NCI-H748 treated with DMSO at 0.1 percent for 48 hours (cell line): ENCODE data around the gene ANAPC1.
"Not testable (repeated sequence)": the region's sequence is repeated elsewhere in the genome, so short reads cannot be mapped to it uniquely, and the experiment has no call there.

Source experiments
- DNase-seq: peaks from one replicate; lab custom pipeline; 2025; lab: John Stamatoyannopoulos, UW

The ANAPC1 gene

GRCh38 chr2:111782195-111782594 is 101.8 kb downstream of the ANAPC1 start:
- DNase-seq, result not testable (repeated sequence)

- DNase-seq, result not testable (repeated sequence)
Observed at GRCh38 chr2:111781443-111782094, 102.4 kb downstream of the ANAPC1 start.

GRCh38 chr2:111777155-111777554 is 106.8 kb downstream of the ANAPC1 start:
- DNase-seq, result not testable (repeated sequence)

- not testable (repeated sequence) for DNase-seq
Observed at GRCh38 chr2:111776296-111776695, 107.7 kb downstream of the ANAPC1 start.

- DNase-seq, result not testable (repeated sequence)
Observed at GRCh38 chr2:111772180-111772579, 111.8 kb downstream of the ANAPC1 start.

GRCh38 chr2:111770916-111771658 is 112.9 kb downstream of the ANAPC1 start:
- DNase-seq, result not testable (repeated sequence)

GRCh38 chr2:111768266-111769190 is 115.5 kb downstream of the ANAPC1 start:
- not testable (repeated sequence) for DNase-seq

- DNase-seq, result not testable (repeated sequence)
Observed at GRCh38 chr2:111767087-111767486, 116.9 kb downstream of the ANAPC1 start.

GRCh38 chr2:111766295-111766694 is 117.7 kb downstream of the ANAPC1 start:
- not testable (repeated sequence) for DNase-seq

- DNase-seq, result not testable (repeated sequence)
Observed at GRCh38 chr2:111764151-111764550, 119.8 kb downstream of the ANAPC1 start.

GRCh38 chr2:111760697-111761284 is 123.2 kb downstream of the ANAPC1 start:
- DNase-seq, result not testable (repeated sequence)

GRCh38 chr2:111752533-111752932 is 131.5 kb downstream of the ANAPC1 start:
- not testable (repeated sequence) for DNase-seq

- not testable (repeated sequence) for DNase-seq
Observed at GRCh38 chr2:111750641-111751040, 133.4 kb downstream of the ANAPC1 start.

- not testable (repeated sequence) for DNase-seq
Observed at GRCh38 chr2:111748429-111748828, 135.6 kb downstream of the ANAPC1 start.

- not testable (repeated sequence) for DNase-seq
Observed at GRCh38 chr2:111747410-111748115, 136.4 kb downstream of the ANAPC1 start.

GRCh38 chr2:111744751-111745150 is 139.2 kb downstream of the ANAPC1 start:
- not testable (repeated sequence) for DNase-seq

GRCh38 chr2:111741517-111741916 is 142.5 kb downstream of the ANAPC1 start:
- not testable (repeated sequence) for DNase-seq

- not testable (repeated sequence) for DNase-seq
Observed at GRCh38 chr2:111735838-111736721, 147.9 kb downstream of the ANAPC1 start.

- DNase-seq, result not testable (repeated sequence)
Observed at GRCh38 chr2:111735420-111735819, 148.6 kb downstream of the ANAPC1 start.
